ENCODE measurements around the gene WSCD2. TPM values are rescaled to one million over a fixed set of nuclear protein-coding genes. Genes with fewer than 3 reads are reported as not detected.

Gene WSCD2
- total and polyA plus RNA-seq, 2 donors (not counting 3 experiments of a cell fraction or from before 2014, with no cell fraction given): not detected

GRCh38 chr12:108241986-108242703 lies 113.1 kb downstream of the WSCD2 start:
- dilution Hi-C loops (cut with MboI; ENCODE audit: extremely low pct_ligation_motif_present, low sequenced_read_pairs) (no loop called here), intact Hi-C loops (cut with micrococcal nuclease) (no loop called here)
- ChIA-PET CTCF (no interaction called here), POLR2A (no interaction called here)
- H3K4me1 ChIP-seq (ENCODE audit: control insufficient read depth, extremely low read depth, insufficient read depth, low read length): no peaks in the 10 kb centered on the region
- H4K20me1 ChIP-seq (replicated peaks; ENCODE audit: control insufficient read depth, extremely low read depth, insufficient read depth, low read length): no peaks in the 10 kb centered on the region
- H3K4me2 ChIP-seq (ENCODE audit: insufficient read depth, low read length): no peak overlapping the region
- DNase-seq (ENCODE audit: low read depth, low spot score): no peak
- no peak overlapping the region for H3K27ac ChIP-seq (ENCODE audit: insufficient read depth, low read depth, low read length)
- no peak overlapping the region for H3K9ac ChIP-seq (replicated peaks; ENCODE audit: extremely low read depth, insufficient read depth, low read length)
- no peak overlapping the region for H2AFZ ChIP-seq (ENCODE audit: low read depth, low read length)
- no peak overlapping the region for H3K4me3 ChIP-seq (replicated peaks in 1 of 3; ENCODE audit: insufficient read depth in 1 of 3, low read depth in 1 of 3, low read length in 3 of 3)
- no peaks in the 10 kb centered on the region for H3K79me2 ChIP-seq (ENCODE audit: control insufficient read depth, insufficient read depth, low read length)
- BruUV-seq (replicated peaks): no TSS peak
- H3K27me3 ChIP-seq (ENCODE audit: control insufficient read depth in 2 of 2, insufficient read depth in 2 of 2, low read length in 2 of 2): no peaks in the 10 kb centered on the region
- no peaks in the 10 kb centered on the region for H3K9me3 ChIP-seq (replicated peaks; ENCODE audit: control insufficient read depth, insufficient read depth, low read length)
- no peaks in the 10 kb centered on the region for H3K36me3 ChIP-seq (ENCODE audit: control insufficient read depth in 2 of 2, extremely low read depth in 1 of 2, insufficient read depth in 2 of 2, low read length in 2 of 2)
- TF ChIP-seq MAX (IDR thresholded peaks at IDR 0.05; ENCODE audit: insufficient read depth, insufficient read length) (no peak), JUN (IDR thresholded peaks at IDR 0.05; ENCODE audit: borderline replicate concordance, insufficient read depth, insufficient read length, low read depth) (no peak), CTCF (IDR thresholded peaks at IDR 0.05; ENCODE audit: extremely low read depth in 1 of 2, insufficient read depth in 1 of 2, low read depth in 1 of 2, low read length in 2 of 2) (no peak)
- no peak for FAIRE-seq
- H3K9me1 ChIP-seq (replicated peaks; ENCODE audit: control insufficient read depth, extremely low read depth, insufficient read depth, low read length): no peaks in the 10 kb centered on the region

- no peaks in the 10 kb centered on the region for H3K79me2 ChIP-seq (ENCODE audit: control insufficient read depth, insufficient read depth, low read length)
- POLR2A ChIA-PET: no interaction called here
- H3K9me3 ChIP-seq (replicated peaks; ENCODE audit: control insufficient read depth, insufficient read depth, low read length): no peaks in the 10 kb centered on the region
- intact Hi-C loops (cut with micrococcal nuclease): no loop called here
- H3K27ac ChIP-seq (ENCODE audit: insufficient read depth, low read depth, low read length): no peak overlapping the region
- TF ChIP-seq POLR2AphosphoS5 (IDR thresholded peaks at IDR 0.05; ENCODE audit: insufficient read depth, low read depth, low read length) (no peak), MAX (IDR thresholded peaks at IDR 0.05; ENCODE audit: insufficient read depth, insufficient read length) (no peak), GATA2 (IDR thresholded peaks at IDR 0.05; ENCODE audit: insufficient read depth, insufficient read length, low read depth, low read length) (no peak), JUN (IDR thresholded peaks at IDR 0.05; ENCODE audit: borderline replicate concordance, insufficient read depth, insufficient read length, low read depth) (no peak), MYC (IDR thresholded peaks at IDR 0.05; ENCODE audit: low read depth, low read length) (no peak), FOS (IDR thresholded peaks at IDR 0.05; ENCODE audit: borderline replicate concordance, insufficient read depth, low read length) (no peak), CTCF (IDR thresholded peaks at IDR 0.05; ENCODE audit: extremely low read depth in 1 of 2, insufficient read depth in 1 of 2, low read depth in 1 of 2, low read length in 2 of 2) (no peak), EZH2 (IDR thresholded peaks at IDR 0.05; ENCODE audit: borderline replicate concordance, low read depth, low read length, severe bottlenecking) (no peak), POLR2A (IDR thresholded peaks at IDR 0.05; ENCODE audit: low read depth, low read length) (no peak)
- BruUV-seq (replicated peaks): no TSS peak
- DNase-seq (ENCODE audit: low read depth, low spot score): no peak
- no peaks in the 10 kb centered on the region for H3K27me3 ChIP-seq (ENCODE audit: control insufficient read depth in 2 of 2, insufficient read depth in 2 of 2, low read length in 2 of 2)
- FAIRE-seq: no peak
- CTCF ChIA-PET: interaction anchor here (1.3 kb wide), 1 partner anchor 11 kb away, joined by 3 read pairs; no protein-coding TSS in a partner anchor
- H3K9me1 ChIP-seq (replicated peaks; ENCODE audit: control insufficient read depth, extremely low read depth, insufficient read depth, low read length): no peaks in the 10 kb centered on the region
- H3K36me3 ChIP-seq (ENCODE audit: control insufficient read depth in 2 of 2, extremely low read depth in 1 of 2, insufficient read depth in 2 of 2, low read length in 2 of 2): no peaks in the 10 kb centered on the region
- H3K4me3 ChIP-seq (replicated peaks in 1 of 3; ENCODE audit: insufficient read depth in 1 of 3, low read depth in 1 of 3, low read length in 3 of 3): no peak overlapping the region
- H3K9ac ChIP-seq (replicated peaks; ENCODE audit: extremely low read depth, insufficient read depth, low read length): no peak overlapping the region
- H3K4me2 ChIP-seq (ENCODE audit: insufficient read depth, low read length): no peak overlapping the region
- dilution Hi-C loops (cut with MboI; ENCODE audit: extremely low pct_ligation_motif_present, low sequenced_read_pairs): no loop called here
- no peak overlapping the region for H2AFZ ChIP-seq (ENCODE audit: low read depth, low read length)
- no peaks in the 10 kb centered on the region for H4K20me1 ChIP-seq (replicated peaks; ENCODE audit: control insufficient read depth, extremely low read depth, insufficient read depth, low read length)
- H3K4me1 ChIP-seq (ENCODE audit: control insufficient read depth, extremely low read depth, insufficient read depth, low read length): no peaks in the 10 kb centered on the region
Measured at GRCh38 chr12:108247130-108247529, 118.0 kb downstream of the WSCD2 start.
